Measurements from ENCODE around the gene STMP1. TPM values are rescaled to one million over a fixed set of nuclear protein-coding genes. Genes with fewer than 3 reads are reported as not detected.

The STMP1 gene
- total RNA-seq, 2 donors from 2014 or later = 11.9 to 13.4 TPM

DNA sequence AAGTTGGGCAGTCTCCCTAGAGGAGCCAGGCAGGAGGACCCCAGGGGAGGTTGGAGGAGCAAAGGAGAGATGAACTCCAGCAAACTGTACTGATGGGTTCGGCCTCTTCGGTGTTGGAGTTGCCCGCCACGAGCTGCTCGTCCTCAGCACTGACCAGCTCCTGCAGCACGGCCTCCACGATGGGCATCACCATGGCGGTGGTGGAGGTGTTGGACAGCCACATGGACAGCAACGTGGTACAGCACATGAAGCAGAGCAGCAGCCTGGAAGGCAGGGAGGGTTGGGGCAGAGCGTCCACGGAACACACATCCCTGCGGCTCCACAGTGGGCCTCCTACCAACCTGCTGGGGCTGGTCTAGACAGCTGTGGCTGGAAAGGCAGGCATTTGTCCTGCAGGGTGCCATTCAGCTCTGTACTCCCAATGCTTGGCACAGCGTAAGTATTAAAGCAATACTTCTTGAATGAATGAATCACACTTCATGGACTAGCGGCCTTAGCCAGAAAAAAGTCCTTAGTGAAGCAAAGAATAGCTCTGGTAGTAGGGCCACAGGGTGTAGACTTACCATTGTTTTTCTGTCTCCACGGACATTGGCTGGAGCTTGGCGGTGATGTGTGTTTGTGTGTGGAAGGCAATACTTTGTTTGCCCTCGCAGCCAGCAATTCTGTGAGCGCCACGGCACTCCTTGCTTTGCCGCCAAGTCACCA, 43.9 kb downstream of the STMP1 start:
- TF ChIP-seq, protein P1, sequence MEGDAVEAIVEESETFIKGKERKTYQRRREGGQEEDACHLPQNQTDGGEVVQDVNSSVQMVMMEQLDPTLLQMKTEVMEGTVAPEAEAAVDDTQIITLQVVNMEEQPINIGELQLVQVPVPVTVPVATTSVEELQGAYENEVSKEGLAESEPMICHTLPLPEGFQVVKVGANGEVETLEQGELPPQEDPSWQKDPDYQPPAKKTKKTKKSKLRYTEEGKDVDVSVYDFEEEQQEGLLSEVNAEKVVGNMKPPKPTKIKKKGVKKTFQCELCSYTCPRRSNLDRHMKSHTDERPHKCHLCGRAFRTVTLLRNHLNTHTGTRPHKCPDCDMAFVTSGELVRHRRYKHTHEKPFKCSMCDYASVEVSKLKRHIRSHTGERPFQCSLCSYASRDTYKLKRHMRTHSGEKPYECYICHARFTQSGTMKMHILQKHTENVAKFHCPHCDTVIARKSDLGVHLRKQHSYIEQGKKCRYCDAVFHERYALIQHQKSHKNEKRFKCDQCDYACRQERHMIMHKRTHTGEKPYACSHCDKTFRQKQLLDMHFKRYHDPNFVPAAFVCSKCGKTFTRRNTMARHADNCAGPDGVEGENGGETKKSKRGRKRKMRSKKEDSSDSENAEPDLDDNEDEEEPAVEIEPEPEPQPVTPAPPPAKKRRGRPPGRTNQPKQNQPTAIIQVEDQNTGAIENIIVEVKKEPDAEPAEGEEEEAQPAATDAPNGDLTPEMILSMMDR (IDR thresholded peaks at IDR 0.05) = no peak
- Histone ChIP-seq H3K27me3 (no peaks in the 10 kb centered on the region), H3K4me1 (peaks cover 0 to 6% of the 10 kb centered on the region in 2 donors), H3K27ac (no peak overlapping the region), H3K9me3 (no peaks in the 10 kb centered on the region), H3K4me3 (no peak overlapping the region), H3K36me3 (no peaks in the 10 kb centered on the region)
- DNase-seq (ENCODE audit: low spot score) = no peak

DNA sequence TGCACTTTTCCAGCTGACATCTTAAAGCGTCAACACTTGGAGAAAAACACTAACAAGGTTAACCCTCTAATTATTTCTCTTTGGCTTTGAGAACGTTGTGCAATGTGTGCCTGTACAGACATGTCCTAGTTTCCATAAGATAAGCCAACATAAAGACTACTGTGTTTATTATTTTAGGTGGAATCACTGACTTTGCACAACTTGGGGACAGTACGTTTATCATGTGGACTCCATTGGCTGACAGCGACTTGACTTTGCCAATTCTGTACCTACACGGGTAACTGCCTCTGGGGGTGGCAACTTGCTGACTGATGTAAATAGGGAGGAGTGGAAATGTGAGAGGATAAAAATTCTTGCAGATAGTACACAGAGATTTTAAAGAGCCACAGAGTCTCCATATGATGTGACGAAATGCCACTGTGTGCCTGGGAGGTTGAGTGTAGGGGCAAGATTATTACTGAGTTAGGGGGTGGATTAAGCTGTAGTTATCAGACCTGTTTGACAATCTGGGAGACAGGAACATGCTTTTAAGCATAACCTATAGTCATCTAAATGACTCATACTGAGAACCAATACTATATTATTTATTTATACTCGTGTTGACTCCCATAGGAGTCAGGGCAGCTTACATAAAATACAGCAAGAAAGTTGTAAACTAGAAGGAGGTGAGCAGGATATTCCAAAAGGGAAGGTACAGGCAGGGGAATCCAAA, 44.7 kb downstream of the STMP1 start:
- Histone ChIP-seq H3K36me3 (no peaks in the 10 kb centered on the region), H3K27ac (no peak overlapping the region), H3K9me3 (no peaks in the 10 kb centered on the region), H3K4me3 (no peak overlapping the region), H3K4me1 (peaks cover 0 to 6% of the 10 kb centered on the region in 2 donors), H3K27me3 (no peaks in the 10 kb centered on the region)
- DNase-seq (ENCODE audit: low spot score) = no peak
- TF ChIP-seq, protein P1 (IDR thresholded peaks at IDR 0.05) = no peak

- TF ChIP-seq, protein P1 (IDR thresholded peaks at IDR 0.05) = no peak
- H3K27me3 ChIP-seq = no peaks in the 10 kb centered on the region
- H3K36me3 ChIP-seq = no peaks in the 10 kb centered on the region
- H3K27ac ChIP-seq = no peak overlapping the region
- no peaks in the 10 kb centered on the region for H3K9me3 ChIP-seq
- H3K4me3 ChIP-seq = no peak overlapping the region
- peaks cover 0 to 10% of the 10 kb centered on the region in 2 donors for H3K4me1 ChIP-seq
- no peak for DNase-seq (ENCODE audit: low spot score)
Measured at GRCh38 chr7:135707570-135707966, 45.3 kb downstream of the STMP1 start.

- no peaks in the 10 kb centered on the region for H3K36me3 ChIP-seq
- no peak overlapping the region for H3K4me3 ChIP-seq
- no peaks in the 10 kb centered on the region for H3K9me3 ChIP-seq
- no peaks in the 10 kb centered on the region for H3K27me3 ChIP-seq
- TF ChIP-seq, protein P1 (IDR thresholded peaks at IDR 0.05) = no peak
- H3K27ac ChIP-seq = no peak overlapping the region
- no peak for DNase-seq (ENCODE audit: low spot score)
- H3K4me1 ChIP-seq = peaks cover 0 to 13% of the 10 kb centered on the region in 2 donors
Measured at GRCh38 chr7:135708041-135708440, 45.7 kb downstream of the STMP1 start.

DNA sequence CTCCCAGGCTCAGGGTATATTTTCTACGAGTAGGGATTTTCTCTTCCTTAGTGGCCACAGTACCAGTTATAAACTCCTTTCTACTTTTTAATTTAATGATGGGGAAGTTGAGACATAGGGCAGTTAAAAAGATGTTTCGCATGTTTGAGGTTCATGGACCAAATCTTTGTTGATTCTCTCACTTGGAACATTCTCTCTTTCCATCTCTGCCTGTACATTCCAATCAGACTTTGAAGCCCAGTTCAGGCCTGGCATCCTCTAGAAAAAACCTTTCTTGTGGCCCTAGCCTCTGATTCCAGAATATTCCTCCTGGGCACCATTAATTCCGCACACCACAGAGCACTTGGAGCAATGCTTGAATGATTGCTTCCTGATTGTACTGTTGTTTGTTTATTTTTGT, 47.2 kb downstream of the STMP1 start:
- Histone ChIP-seq H3K4me3 (no peak overlapping the region), H3K27ac (no peak overlapping the region), H3K36me3 (no peaks in the 10 kb centered on the region), H3K4me1 (peaks cover 0 to 11% of the 10 kb centered on the region in 2 donors), H3K9me3 (no peaks in the 10 kb centered on the region), H3K27me3 (no peaks in the 10 kb centered on the region)
- TF ChIP-seq, protein P1 (IDR thresholded peaks at IDR 0.05) = no peak
- DNase-seq (ENCODE audit: low spot score) = no peak
